ENCODE results near the gene PIAS3. TPM values are rescaled to one million over a fixed set of nuclear protein-coding genes. Genes with fewer than 3 reads are reported as not detected.

PIAS3 gene
- total RNA-seq (ENCODE audit: unreplicated experiment): 20.3 TPM
- long read RNA-seq, transcript PIAS3-203 (14 exons, 2,901 nt): major isoform, 5 of 8 reads
- long read RNA-seq, partial matches to known transcripts: 1 of 8 reads
- long read RNA-seq, other reads (novel, unspliced or antisense): 2 of 8 reads

DNA sequence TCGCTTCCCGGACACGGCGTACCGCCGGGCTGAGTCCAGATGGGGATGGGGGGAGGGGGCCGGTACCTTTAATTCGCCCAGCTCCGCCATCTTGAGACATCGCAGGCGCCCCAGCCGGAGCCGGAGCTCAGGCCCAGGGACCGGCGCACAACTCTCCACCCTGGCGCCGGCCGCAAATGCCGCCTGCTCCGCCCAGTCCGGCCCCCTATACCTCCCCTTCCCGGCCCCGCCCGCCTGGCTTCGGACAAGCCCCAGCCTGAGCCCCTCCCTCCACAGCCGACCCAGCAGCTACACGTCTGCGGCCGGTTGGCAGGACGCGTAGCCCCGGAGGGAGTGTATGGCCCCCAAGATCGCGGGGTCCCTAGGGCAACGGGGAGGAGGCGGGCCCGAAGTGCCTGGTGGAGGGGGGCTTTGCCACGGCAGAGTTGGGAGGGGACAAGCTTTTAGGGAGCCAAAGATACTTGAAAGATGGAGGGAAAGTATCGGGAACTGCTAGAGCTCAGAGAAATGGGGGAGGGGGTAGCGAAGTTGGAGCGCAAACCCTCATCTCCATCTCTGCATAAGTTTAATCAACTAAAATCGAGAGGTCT lies at the start of gene PIAS3:
TSS of gene PIAS3 (minus strand) at position 181 of the 590 bp plus-strand sequence. CDS start at position 90, 91 bp downstream.
- Mint-ChIP-seq H3K4me1 (ENCODE audit: low read depth, unreplicated experiment) (no peaks in the 10 kb centered on the region), H3K4me3 (ENCODE audit: unreplicated experiment) (peak within 1 kb of the TSS; percentile 89), H3K27ac (ENCODE audit: unreplicated experiment) (peak within 1 kb of the TSS; percentile 77), H3K36me3 (ENCODE audit: unreplicated experiment) (no peaks in the 10 kb centered on the region), H3K27me3 (ENCODE audit: unreplicated experiment) (peaks cover 1% of the 10 kb centered on the region), H3K9me3 (ENCODE audit: unreplicated experiment) (peaks cover 2% of the 10 kb centered on the region)
- DNase-seq: peak; percentile 93
- TF ChIP-seq, protein P1, sequence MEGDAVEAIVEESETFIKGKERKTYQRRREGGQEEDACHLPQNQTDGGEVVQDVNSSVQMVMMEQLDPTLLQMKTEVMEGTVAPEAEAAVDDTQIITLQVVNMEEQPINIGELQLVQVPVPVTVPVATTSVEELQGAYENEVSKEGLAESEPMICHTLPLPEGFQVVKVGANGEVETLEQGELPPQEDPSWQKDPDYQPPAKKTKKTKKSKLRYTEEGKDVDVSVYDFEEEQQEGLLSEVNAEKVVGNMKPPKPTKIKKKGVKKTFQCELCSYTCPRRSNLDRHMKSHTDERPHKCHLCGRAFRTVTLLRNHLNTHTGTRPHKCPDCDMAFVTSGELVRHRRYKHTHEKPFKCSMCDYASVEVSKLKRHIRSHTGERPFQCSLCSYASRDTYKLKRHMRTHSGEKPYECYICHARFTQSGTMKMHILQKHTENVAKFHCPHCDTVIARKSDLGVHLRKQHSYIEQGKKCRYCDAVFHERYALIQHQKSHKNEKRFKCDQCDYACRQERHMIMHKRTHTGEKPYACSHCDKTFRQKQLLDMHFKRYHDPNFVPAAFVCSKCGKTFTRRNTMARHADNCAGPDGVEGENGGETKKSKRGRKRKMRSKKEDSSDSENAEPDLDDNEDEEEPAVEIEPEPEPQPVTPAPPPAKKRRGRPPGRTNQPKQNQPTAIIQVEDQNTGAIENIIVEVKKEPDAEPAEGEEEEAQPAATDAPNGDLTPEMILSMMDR (IDR thresholded peaks at IDR 0.05; ENCODE audit: partially characterized antibody, unreplicated experiment): no peak

DNA sequence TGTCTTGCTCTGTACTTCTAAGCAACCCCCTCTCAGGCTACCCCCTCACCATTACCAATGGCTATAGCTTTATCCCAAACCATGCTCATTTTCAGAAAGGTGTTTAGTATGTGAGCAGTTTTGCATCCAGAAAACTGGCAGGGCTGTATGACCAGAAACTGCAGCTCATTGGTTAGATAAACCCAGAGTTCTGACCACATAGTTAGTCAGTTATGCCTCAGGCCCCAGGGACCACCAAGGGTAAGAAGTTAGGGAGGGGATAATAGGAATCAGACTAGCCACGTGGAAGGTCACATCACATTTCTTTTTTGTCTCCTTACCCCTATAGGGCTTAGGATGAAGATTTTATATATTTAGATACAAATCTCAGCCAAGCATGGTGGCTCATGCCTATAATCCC lies 49.8 kb upstream of the PIAS3 start:
- no peaks in the 10 kb centered on the region for H3K36me3 Mint-ChIP-seq (ENCODE audit: unreplicated experiment)
- no peaks in the 10 kb centered on the region for H3K4me1 Mint-ChIP-seq (ENCODE audit: low read depth, unreplicated experiment)
- no peaks in the 10 kb centered on the region for H3K9me3 Mint-ChIP-seq (ENCODE audit: unreplicated experiment)
- TF ChIP-seq, protein P1 (IDR thresholded peaks at IDR 0.05; ENCODE audit: partially characterized antibody, unreplicated experiment): no peak
- DNase-seq: no peak
- H3K4me3 Mint-ChIP-seq (ENCODE audit: unreplicated experiment): no peak overlapping the region
- H3K27me3 Mint-ChIP-seq (ENCODE audit: unreplicated experiment): no peaks in the 10 kb centered on the region
- H3K27ac Mint-ChIP-seq (ENCODE audit: unreplicated experiment): no peak overlapping the region

DNA sequence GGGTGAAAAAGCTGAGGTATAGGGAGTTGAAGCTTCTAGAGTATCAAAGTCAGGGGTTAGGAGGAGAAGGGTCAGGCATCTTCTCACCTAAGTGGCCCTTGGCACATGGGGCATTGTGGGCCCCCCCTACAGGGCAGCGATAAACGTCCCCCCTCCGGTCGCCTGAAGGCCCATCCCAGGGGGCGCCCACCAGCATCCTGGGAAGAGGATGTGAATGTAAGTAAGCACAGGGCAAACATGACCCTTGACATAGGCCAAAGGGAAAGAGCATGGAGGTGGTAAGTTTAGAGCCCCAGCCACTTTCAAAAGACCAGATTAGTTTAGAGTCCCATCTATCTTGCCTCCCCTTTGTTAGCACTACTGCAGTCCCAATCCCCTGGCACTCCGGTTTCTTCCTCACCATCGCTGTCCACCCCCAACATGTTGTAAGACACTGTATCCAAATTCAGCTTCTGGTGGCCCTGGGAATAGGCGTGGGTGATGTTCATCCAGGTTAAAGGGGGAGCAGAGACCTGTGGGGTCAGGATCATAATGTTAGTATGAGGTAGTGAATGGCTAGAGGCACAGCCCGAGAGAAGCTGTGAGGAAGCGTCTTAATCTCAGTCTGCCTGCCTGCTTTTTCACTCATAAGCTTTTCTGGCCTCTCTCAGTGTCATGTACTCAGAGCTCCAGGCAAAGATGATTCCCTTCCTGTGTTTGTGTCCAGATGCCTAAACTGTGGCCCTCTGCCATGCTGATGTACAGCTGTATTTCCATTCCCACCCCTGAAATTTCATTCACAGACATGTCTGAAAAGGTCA lies 48.3 kb upstream of the PIAS3 start:
- TF ChIP-seq, protein P1 (IDR thresholded peaks at IDR 0.05; ENCODE audit: partially characterized antibody, unreplicated experiment): no peak
- Mint-ChIP-seq H3K36me3 (ENCODE audit: unreplicated experiment) (no peaks in the 10 kb centered on the region), H3K27ac (ENCODE audit: unreplicated experiment) (no peak overlapping the region), H3K27me3 (ENCODE audit: unreplicated experiment) (peaks cover 3% of the 10 kb centered on the region), H3K4me1 (ENCODE audit: low read depth, unreplicated experiment) (no peaks in the 10 kb centered on the region), H3K4me3 (ENCODE audit: unreplicated experiment) (no peak overlapping the region), H3K9me3 (ENCODE audit: unreplicated experiment) (no peaks in the 10 kb centered on the region)
- DNase-seq: no peak

DNA sequence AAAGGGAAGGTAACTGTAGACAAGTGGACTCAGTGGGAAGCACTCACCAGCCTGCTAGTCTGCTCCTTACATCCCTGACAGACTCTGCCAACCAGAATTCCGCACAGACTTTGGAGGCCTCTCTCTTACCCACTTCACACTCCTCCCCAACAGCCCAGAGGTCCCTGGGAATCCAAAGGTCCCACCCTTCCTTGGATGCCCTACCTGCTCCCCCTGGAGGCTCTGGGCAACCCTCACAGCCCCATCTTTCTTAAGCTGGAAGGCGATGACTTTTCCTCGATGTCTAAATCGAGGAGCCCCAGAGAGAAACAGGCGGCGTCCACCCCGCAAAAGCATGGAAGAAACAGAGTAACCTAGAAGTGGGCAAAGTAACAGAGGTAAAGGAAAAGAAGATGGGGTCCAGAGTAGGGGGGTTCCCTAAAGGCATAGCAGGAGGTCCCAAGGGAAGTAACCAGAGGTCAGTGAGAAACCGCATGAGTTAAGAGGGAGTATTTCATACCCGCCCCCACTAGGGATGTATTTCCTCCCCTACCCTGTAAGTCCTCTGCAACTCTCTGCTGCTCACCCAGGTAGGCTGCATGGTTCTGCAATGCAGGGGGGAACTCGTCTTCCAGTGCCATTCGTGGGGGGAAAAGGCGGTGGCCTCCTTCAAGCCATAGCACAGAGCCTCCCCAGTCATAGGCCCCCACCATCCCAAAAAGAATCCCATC lies 42.6 kb upstream of the PIAS3 start:
- H3K27ac Mint-ChIP-seq (ENCODE audit: unreplicated experiment): no peak overlapping the region
- no peak overlapping the region for H3K4me3 Mint-ChIP-seq (ENCODE audit: unreplicated experiment)
- TF ChIP-seq, protein P1 (IDR thresholded peaks at IDR 0.05; ENCODE audit: partially characterized antibody, unreplicated experiment): no peak
- H3K9me3 Mint-ChIP-seq (ENCODE audit: unreplicated experiment): no peaks in the 10 kb centered on the region
- no peak for DNase-seq
- peaks cover 6% of the 10 kb centered on the region for H3K27me3 Mint-ChIP-seq (ENCODE audit: unreplicated experiment)
- no peaks in the 10 kb centered on the region for H3K36me3 Mint-ChIP-seq (ENCODE audit: unreplicated experiment)
- no peaks in the 10 kb centered on the region for H3K4me1 Mint-ChIP-seq (ENCODE audit: low read depth, unreplicated experiment)
